WERI-Rb-1 (cell line): ENCODE data around the gene SERPINI1.

Source experiments
- DNase-seq: peaks from one replicate; pipeline ENCODE4 v3.0.0-alpha.2; 2020
- H3K27ac ChIP-seq: fragments of 250-450 bp; sonication (Bioruptor Pico); 2 replicates; pipeline ENCODE4 v1.5.1; 2020; ENCODE audit warnings: mild to moderate bottlenecking, moderate library complexity
- H3K27me3 ChIP-seq: fragments of 250-450 bp; sonication (Bioruptor Pico); 2 replicates; pipeline ENCODE4 v1.5.1; 2021; ENCODE audit warnings: mild to moderate bottlenecking, low read depth, moderate library complexity; ENCODE audit not compliant: insufficient read depth, severe bottlenecking
- H3K36me3 ChIP-seq: fragments of 250-450 bp; sonication (Bioruptor Pico); 2 replicates; pipeline ENCODE4 v1.5.1; 2020; ENCODE audit warnings: mild to moderate bottlenecking, moderate library complexity
- H3K4me3 ChIP-seq: 2 replicates; pipeline ENCODE4 v1.5.1; 2011; ENCODE audit warnings: low read depth, mild to moderate bottlenecking, control low read depth, low read length
- H3K9me3 ChIP-seq: fragments of 250-450 bp; sonication (Bioruptor Pico); 2 replicates; pipeline ENCODE4 v1.5.1; 2021; ENCODE audit warnings: mild to moderate bottlenecking, moderate library complexity; ENCODE audit not compliant: severe bottlenecking
- TF ChIP-seq, protein P1 (sequence below): IDR thresholded peaks from 2 replicates; pipeline ENCODE4 v1.5.1; 2011; ENCODE audit warnings: low read depth, mild to moderate bottlenecking, control low read depth, inconsistent platforms, low read length

Gene SERPINI1

DNA sequence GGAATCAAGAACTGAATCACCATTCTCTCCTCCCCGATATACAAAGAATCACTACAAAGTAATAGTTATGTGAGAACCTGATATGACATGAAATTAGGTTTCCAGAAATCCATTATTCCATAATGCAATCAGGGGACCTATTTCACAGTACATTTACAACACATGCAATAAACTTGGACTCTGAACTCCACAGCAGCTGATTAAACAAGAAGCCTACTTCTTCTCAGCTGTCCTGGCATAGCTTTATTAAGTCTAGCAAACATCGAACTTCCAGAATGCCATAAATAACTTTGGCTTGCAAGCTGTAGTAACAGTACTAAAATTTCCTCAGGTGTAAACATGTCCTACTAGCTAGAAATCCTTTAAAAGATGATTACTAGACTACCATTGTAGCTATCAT is 18.6 kb upstream of the SERPINI1 start:
- no peaks in the 10 kb centered on the region for H3K27me3 ChIP-seq
- TF ChIP-seq, protein P1, sequence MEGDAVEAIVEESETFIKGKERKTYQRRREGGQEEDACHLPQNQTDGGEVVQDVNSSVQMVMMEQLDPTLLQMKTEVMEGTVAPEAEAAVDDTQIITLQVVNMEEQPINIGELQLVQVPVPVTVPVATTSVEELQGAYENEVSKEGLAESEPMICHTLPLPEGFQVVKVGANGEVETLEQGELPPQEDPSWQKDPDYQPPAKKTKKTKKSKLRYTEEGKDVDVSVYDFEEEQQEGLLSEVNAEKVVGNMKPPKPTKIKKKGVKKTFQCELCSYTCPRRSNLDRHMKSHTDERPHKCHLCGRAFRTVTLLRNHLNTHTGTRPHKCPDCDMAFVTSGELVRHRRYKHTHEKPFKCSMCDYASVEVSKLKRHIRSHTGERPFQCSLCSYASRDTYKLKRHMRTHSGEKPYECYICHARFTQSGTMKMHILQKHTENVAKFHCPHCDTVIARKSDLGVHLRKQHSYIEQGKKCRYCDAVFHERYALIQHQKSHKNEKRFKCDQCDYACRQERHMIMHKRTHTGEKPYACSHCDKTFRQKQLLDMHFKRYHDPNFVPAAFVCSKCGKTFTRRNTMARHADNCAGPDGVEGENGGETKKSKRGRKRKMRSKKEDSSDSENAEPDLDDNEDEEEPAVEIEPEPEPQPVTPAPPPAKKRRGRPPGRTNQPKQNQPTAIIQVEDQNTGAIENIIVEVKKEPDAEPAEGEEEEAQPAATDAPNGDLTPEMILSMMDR = no peak
- H3K4me3 ChIP-seq = no peak overlapping the region
- no peaks in the 10 kb centered on the region for H3K9me3 ChIP-seq
- no peak for DNase-seq
- no peak overlapping the region for H3K27ac ChIP-seq
- peaks cover 13% of the 10 kb centered on the region for H3K36me3 ChIP-seq

DNA sequence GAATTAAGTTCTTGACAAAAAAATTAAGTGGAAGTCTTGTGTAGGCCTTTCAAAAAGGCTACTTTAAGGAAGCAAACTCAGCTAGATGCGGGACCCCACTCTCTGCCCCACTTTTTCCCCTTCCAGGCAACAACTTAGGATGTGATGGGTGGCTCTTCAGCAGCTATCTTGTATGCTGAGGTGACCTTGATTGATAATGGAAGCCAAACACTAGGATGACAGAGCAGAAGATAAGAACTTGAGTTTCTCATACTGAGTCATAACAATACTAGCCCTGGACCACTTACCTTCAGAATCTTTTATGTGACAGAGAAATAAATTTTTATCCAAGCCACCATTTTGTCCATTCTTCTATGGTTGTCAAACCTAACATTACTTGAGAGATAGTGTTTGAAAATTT is 16.9 kb upstream of the SERPINI1 start:
- Histone ChIP-seq H3K4me3 (no peak overlapping the region), H3K9me3 (no peaks in the 10 kb centered on the region), H3K36me3 (peaks cover 13% of the 10 kb centered on the region), H3K27ac (no peak overlapping the region), H3K27me3 (no peaks in the 10 kb centered on the region)
- DNase-seq = no peak
- TF ChIP-seq, protein P1 = no peak

DNA sequence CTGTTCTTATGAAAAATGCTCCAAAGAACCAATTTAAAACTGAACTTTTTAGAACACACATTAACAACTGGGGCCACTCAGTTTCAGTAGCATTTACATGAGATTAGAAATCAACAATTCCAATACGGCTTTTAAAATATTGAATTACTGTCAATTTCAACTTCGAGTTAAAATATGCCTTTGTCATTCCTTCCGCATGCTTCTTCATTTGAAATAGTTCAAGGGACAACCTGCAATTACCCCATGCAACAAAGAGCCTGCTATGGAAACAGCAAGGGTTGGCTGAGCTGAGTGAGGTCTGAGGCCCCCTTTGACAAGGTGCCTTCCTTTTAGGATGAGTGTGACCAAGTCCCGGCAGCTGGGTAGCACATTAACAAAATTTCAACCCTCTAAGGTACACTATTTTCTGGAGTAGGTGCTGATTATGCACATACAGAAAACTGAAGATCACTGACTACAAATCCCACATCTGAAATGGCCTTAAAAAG is 12.5 kb upstream of the SERPINI1 start:
- DNase-seq = no peak
- H3K27me3 ChIP-seq = no peaks in the 10 kb centered on the region
- TF ChIP-seq, protein P1 = no peak
- H3K9me3 ChIP-seq = no peaks in the 10 kb centered on the region
- no peak overlapping the region for H3K4me3 ChIP-seq
- no peak overlapping the region for H3K27ac ChIP-seq
- peaks cover 9% of the 10 kb centered on the region for H3K36me3 ChIP-seq

DNA sequence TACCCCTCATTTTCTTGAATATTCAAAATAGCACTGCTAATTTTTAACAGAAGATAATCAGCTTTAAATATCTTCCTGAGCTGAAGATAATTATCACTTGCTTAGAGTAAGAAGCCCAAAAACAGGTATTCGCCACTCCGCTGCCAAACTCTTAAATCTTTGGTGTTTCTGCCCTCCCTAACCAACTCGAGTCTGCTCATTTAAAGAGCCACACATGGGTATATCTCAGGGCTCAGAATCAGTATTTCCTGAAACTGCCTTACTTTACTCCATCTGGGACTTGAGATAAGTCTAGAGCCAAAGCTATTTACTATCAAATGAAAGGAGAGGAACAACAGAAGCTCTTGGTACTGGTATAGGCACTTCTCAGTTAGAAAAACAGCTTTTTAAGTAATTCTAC is 11.6 kb upstream of the SERPINI1 start:
- no peak overlapping the region for H3K27ac ChIP-seq
- DNase-seq = no peak
- no peak overlapping the region for H3K4me3 ChIP-seq
- peaks cover 1% of the 10 kb centered on the region for H3K36me3 ChIP-seq
- TF ChIP-seq, protein P1 = no peak
- no peaks in the 10 kb centered on the region for H3K27me3 ChIP-seq
- no peaks in the 10 kb centered on the region for H3K9me3 ChIP-seq

DNA sequence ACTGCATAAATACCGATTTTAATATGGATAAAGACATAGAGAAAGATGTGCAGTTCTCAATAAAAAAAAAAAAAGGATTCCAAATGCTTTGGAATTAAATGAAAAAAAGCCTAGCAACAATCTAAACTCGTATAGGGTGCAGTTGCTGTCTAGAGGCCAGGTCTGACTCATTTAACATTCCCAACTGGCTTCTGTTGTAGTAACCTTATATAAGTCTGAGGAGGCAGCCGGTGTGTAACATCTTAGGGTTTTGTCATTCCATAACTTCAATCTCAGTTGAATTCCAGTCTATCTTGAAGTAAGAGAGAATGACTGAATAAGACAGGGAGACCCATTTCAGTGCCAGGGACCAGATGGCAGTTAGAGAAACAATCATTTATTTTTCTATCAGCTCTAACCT is 7.3 kb upstream of the SERPINI1 start:
- Histone ChIP-seq H3K9me3 (no peaks in the 10 kb centered on the region), H3K27me3 (no peaks in the 10 kb centered on the region), H3K27ac (no peak overlapping the region), H3K36me3 (no peaks in the 10 kb centered on the region), H3K4me3 (no peak overlapping the region)
- TF ChIP-seq, protein P1 = no peak
- no peak for DNase-seq

DNA sequence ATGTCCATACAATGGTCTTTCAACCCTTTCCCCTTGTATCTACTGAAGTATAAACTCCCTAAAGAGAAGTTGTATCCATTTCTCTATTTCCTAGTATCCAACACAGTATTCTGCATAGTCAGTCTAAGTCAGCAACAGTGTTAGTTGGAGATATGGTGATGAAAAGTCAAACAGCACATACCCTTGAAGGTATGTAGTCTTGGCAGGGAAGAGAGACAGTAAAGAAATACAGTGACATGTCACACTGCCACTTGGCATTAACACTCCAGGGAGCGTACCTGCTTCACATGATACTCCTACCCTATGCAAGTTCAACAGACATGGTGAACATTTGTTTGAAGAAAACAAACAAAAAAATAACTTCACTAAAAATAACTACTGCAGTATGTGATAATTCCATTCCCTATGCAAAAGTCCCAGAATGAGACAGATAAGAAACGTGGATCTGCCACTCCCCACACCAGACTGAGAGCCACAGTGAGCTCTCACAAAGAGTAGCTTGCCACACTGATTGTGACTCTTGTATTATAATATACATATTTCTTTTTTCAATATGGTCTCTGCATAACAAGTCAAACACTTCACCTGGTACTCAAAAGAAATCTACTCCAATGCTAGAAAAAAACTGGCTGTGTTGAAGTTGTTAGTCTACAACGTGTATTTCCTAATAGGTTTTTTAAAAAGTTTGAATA is 6.7 kb upstream of the SERPINI1 start:
- no peak overlapping the region for H3K27ac ChIP-seq
- no peak for DNase-seq
- H3K9me3 ChIP-seq = no peaks in the 10 kb centered on the region
- no peaks in the 10 kb centered on the region for H3K36me3 ChIP-seq
- H3K27me3 ChIP-seq = no peaks in the 10 kb centered on the region
- H3K4me3 ChIP-seq = no peak overlapping the region
- TF ChIP-seq, protein P1 = no peak
